Measurements from ENCODE around the gene EXD2.

- TF ChIP-seq ZNF232 (CRISPR knock-in tag; IDR thresholded peaks at IDR 0.05) = no peak
- TF ChIP-seq, protein P1, sequence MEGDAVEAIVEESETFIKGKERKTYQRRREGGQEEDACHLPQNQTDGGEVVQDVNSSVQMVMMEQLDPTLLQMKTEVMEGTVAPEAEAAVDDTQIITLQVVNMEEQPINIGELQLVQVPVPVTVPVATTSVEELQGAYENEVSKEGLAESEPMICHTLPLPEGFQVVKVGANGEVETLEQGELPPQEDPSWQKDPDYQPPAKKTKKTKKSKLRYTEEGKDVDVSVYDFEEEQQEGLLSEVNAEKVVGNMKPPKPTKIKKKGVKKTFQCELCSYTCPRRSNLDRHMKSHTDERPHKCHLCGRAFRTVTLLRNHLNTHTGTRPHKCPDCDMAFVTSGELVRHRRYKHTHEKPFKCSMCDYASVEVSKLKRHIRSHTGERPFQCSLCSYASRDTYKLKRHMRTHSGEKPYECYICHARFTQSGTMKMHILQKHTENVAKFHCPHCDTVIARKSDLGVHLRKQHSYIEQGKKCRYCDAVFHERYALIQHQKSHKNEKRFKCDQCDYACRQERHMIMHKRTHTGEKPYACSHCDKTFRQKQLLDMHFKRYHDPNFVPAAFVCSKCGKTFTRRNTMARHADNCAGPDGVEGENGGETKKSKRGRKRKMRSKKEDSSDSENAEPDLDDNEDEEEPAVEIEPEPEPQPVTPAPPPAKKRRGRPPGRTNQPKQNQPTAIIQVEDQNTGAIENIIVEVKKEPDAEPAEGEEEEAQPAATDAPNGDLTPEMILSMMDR (IDR thresholded peaks at IDR 0.05) = no peak
- no peak for TF ChIP-seq ZNF416 (CRISPR knock-in tag; IDR thresholded peaks at IDR 0.05)
- no peak for TF ChIP-seq NR2C2 (CRISPR knock-in tag; IDR thresholded peaks at IDR 0.05)
- TF ChIP-seq CBFB (CRISPR knock-in tag; IDR thresholded peaks at IDR 0.05; ENCODE audit: low read depth) = no peak
- no peak for TF ChIP-seq NFE2L1 (CRISPR knock-in tag; IDR thresholded peaks at IDR 0.05)
- no peak for TF ChIP-seq PRDM15 (CRISPR knock-in tag; IDR thresholded peaks at IDR 0.05)
- TF ChIP-seq, protein P2, sequence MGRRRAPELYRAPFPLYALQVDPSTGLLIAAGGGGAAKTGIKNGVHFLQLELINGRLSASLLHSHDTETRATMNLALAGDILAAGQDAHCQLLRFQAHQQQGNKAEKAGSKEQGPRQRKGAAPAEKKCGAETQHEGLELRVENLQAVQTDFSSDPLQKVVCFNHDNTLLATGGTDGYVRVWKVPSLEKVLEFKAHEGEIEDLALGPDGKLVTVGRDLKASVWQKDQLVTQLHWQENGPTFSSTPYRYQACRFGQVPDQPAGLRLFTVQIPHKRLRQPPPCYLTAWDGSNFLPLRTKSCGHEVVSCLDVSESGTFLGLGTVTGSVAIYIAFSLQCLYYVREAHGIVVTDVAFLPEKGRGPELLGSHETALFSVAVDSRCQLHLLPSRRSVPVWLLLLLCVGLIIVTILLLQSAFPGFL (CRISPR knock-in tag; IDR thresholded peaks at IDR 0.05; ENCODE audit: borderline replicate concordance) = no peak
Observed at GRCh38 chr14:69224946-69225345, 33.6 kb downstream of the EXD2 start.
